ENCODE measurements around the gene PLAU. TPM values are rescaled to one million over a fixed set of nuclear protein-coding genes. Genes with fewer than 3 reads are reported as not detected.
A peak's percentile ranks its signal among the peaks of the same experiment; 100 is the strongest.

Gene PLAU
- total RNA-seq (2021) = 15.0 to 18.0 TPM (median 16.2 TPM) in 3 replicates
- Bru-seq, nascent RNA = percentile 55 among the genes with signal in this experiment
- long read RNA-seq, experiment 1, transcript PLAU-201 (11 exons, 2,321 nt) = major isoform, 47 of 63 reads
- long read RNA-seq, experiment 1, partial matches to known transcripts = 4 of 63 reads
- long read RNA-seq, experiment 1, other reads (novel, unspliced or antisense) = 12 of 63 reads
- long read RNA-seq, experiment 2, transcript PLAU-201 (11 exons, 2,321 nt) = major isoform, 10 of 18 reads
- long read RNA-seq, experiment 2, partial matches to known transcripts = 5 of 18 reads
- long read RNA-seq, experiment 2, other reads (novel, unspliced or antisense) = 3 of 18 reads
- long read RNA-seq, experiment 3, partial matches to known transcripts = 0 of 4 reads
- long read RNA-seq, experiment 3, other reads (novel, unspliced or antisense) = 4 of 4 reads

DNA sequence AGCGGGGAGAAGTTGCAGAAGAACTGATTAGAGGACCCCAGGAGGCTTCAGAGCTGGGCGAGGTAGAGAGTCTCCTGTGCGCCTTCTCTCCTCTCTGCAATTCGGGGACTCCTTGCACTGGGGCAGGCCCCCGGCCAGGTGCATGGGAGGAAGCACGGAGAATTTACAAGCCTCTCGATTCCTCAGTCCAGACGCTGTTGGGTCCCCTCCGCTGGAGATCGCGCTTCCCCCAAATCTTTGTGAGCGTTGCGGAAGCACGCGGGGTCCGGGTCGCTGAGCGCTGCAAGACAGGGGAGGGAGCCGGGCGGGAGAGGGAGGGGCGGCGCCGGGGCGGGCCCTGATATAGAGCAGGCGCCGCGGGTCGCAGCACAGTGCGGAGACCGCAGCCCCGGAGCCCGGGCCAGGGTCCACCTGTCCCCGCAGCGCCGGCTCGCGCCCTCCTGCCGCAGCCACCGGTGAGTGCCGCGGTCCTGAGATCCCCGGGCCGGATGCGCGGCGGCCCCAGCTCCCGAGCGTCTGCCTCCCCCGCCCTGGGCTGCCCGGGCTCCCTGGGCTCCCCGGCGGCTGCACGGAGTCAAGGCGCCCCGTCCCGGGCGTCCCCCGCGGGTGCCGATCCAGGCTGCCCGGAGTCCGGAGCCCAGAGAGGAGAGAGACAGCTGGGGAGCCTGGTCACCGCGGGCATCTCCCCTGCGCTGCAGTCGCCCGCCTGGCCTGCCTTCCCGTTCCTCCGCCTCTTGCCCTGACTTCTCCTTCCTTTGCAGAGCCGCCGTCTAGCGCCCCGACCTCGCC, at the start of gene PLAU:
TSS of gene PLAU (plus strand) at position 369 of the 789 bp plus-strand sequence. CDS start 424 bp downstream, outside the sequence.
- POLR2A ChIA-PET = interaction anchor here (0.6 to 0.8 kb wide), 2 partner anchors 15 to 57 kb away, joined by 3 read pairs; no protein-coding TSS in a partner anchor
- Mint-ChIP-seq H3K27ac (no peak within 1 kb of the TSS), H3K27me3 (ENCODE audit: low read depth) (peaks cover 49% of the 10 kb centered on the region), H3K4me3 (peak within 1 kb of the TSS; percentile 96), H3K9me3 (no peaks in the 10 kb centered on the region), H3K36me3 (0 out of 2 replicates have a peak, but pooled peaks cover 3% of the 10 kb centered on the region), H3K4me1 (peaks cover 62% of the 10 kb centered on the region)
- peak; percentile 74 for DNase-seq (ENCODE audit: low spot score)
- CTCF ChIA-PET = interaction anchor here (0.8 to 2.0 kb wide), 7 partner anchors 21 to 45 kb away, joined by 3 to 9 read pairs (median 5); no protein-coding TSS in a partner anchor
- peak; percentile 63 for ATAC-seq
- TF ChIP-seq JUN (CRISPR knock-in tag; IDR thresholded peaks at IDR 0.05) = no peak
- no peak for TF ChIP-seq RELA (CRISPR knock-in tag; IDR thresholded peaks at IDR 0.05; ENCODE audit: borderline replicate concordance)
- TF ChIP-seq NR1H2 (CRISPR knock-in tag; IDR thresholded peaks at IDR 0.05) = no peak
- TF ChIP-seq, protein P1, sequence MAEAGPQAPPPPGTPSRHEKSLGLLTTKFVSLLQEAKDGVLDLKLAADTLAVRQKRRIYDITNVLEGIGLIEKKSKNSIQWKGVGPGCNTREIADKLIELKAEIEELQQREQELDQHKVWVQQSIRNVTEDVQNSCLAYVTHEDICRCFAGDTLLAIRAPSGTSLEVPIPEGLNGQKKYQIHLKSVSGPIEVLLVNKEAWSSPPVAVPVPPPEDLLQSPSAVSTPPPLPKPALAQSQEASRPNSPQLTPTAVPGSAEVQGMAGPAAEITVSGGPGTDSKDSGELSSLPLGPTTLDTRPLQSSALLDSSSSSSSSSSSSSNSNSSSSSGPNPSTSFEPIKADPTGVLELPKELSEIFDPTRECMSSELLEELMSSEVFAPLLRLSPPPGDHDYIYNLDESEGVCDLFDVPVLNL (CRISPR knock-in tag; IDR thresholded peaks at IDR 0.05; ENCODE audit: borderline replicate concordance, low read depth) = no peak
- TF ChIP-seq, protein P2, sequence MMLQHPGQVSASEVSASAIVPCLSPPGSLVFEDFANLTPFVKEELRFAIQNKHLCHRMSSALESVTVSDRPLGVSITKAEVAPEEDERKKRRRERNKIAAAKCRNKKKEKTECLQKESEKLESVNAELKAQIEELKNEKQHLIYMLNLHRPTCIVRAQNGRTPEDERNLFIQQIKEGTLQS (CRISPR knock-in tag; conservative IDR thresholded peaks at IDR 0.05) = no peak
- peak; percentile 87; the same call in 1 of the 2 replicates for TF ChIP-seq KAT7 (CRISPR knock-in tag; IDR thresholded peaks at IDR 0.05; ENCODE audit: borderline replicate concordance)
- 0 out of 2 replicates have a peak, but pooled peaks have one; percentile 52 for TF ChIP-seq ETV6 (CRISPR knock-in tag; IDR thresholded peaks at IDR 0.05)
- peak; percentile 62 for TF ChIP-seq ZNF423 (CRISPR knock-in tag; IDR thresholded peaks at IDR 0.05)
- TF ChIP-seq, protein P3, sequence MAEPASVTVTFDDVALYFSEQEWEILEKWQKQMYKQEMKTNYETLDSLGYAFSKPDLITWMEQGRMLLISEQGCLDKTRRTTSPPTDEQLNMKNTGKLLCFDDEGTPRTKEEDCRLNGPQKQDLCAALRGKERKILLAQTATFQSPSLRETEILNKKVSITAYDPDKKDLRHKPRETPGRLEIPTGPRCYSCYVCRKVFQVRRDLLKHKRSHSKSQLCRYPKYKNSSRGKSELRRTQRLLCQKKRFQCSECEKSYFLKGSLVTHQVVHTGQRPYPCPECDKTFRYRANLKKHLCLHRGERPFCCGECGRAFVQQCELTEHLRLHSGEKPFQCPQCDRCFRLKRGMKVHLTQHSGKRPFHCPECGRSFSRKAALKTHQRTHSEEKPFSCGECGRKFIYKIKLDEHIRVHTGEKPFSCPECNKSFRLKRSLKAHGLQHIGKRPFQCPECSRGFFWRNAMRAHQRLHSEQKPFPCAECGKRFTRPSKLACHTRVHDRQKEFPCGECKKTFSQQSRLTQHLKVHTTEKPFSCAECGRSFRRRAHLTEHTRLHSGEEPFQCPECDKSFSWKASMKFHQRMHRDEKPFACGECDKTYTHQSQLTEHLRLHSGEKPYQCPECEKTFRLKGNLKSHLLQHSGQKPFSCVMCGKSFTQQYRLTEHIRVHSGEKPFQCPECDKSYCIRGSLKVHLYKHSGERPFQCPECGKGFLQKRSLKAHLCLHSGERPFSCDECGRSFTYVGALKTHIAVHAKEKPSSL (CRISPR knock-in tag; conservative IDR thresholded peaks at IDR 0.05) = no peak
- TF ChIP-seq, protein P4, sequence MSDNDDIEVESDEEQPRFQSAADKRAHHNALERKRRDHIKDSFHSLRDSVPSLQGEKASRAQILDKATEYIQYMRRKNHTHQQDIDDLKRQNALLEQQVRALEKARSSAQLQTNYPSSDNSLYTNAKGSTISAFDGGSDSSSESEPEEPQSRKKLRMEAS (CRISPR knock-in tag; IDR thresholded peaks at IDR 0.05) = peak; percentile 52; the same call in 1 of the 2 replicates
- TF ChIP-seq, protein P5, sequence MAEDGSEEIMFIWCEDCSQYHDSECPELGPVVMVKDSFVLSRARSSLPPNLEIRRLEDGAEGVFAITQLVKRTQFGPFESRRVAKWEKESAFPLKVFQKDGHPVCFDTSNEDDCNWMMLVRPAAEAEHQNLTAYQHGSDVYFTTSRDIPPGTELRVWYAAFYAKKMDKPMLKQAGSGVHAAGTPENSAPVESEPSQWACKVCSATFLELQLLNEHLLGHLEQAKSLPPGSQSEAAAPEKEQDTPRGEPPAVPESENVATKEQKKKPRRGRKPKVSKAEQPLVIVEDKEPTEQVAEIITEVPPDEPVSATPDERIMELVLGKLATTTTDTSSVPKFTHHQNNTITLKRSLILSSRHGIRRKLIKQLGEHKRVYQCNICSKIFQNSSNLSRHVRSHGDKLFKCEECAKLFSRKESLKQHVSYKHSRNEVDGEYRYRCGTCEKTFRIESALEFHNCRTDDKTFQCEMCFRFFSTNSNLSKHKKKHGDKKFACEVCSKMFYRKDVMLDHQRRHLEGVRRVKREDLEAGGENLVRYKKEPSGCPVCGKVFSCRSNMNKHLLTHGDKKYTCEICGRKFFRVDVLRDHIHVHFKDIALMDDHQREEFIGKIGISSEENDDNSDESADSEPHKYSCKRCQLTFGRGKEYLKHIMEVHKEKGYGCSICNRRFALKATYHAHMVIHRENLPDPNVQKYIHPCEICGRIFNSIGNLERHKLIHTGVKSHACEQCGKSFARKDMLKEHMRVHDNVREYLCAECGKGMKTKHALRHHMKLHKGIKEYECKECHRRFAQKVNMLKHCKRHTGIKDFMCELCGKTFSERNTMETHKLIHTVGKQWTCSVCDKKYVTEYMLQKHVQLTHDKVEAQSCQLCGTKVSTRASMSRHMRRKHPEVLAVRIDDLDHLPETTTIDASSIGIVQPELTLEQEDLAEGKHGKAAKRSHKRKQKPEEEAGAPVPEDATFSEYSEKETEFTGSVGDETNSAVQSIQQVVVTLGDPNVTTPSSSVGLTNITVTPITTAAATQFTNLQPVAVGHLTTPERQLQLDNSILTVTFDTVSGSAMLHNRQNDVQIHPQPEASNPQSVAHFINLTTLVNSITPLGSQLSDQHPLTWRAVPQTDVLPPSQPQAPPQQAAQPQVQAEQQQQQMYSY (CRISPR knock-in tag; IDR thresholded peaks at IDR 0.05) = peak; percentile 63; the same call in 1 of the 2 replicates
- TF ChIP-seq, protein P6, sequence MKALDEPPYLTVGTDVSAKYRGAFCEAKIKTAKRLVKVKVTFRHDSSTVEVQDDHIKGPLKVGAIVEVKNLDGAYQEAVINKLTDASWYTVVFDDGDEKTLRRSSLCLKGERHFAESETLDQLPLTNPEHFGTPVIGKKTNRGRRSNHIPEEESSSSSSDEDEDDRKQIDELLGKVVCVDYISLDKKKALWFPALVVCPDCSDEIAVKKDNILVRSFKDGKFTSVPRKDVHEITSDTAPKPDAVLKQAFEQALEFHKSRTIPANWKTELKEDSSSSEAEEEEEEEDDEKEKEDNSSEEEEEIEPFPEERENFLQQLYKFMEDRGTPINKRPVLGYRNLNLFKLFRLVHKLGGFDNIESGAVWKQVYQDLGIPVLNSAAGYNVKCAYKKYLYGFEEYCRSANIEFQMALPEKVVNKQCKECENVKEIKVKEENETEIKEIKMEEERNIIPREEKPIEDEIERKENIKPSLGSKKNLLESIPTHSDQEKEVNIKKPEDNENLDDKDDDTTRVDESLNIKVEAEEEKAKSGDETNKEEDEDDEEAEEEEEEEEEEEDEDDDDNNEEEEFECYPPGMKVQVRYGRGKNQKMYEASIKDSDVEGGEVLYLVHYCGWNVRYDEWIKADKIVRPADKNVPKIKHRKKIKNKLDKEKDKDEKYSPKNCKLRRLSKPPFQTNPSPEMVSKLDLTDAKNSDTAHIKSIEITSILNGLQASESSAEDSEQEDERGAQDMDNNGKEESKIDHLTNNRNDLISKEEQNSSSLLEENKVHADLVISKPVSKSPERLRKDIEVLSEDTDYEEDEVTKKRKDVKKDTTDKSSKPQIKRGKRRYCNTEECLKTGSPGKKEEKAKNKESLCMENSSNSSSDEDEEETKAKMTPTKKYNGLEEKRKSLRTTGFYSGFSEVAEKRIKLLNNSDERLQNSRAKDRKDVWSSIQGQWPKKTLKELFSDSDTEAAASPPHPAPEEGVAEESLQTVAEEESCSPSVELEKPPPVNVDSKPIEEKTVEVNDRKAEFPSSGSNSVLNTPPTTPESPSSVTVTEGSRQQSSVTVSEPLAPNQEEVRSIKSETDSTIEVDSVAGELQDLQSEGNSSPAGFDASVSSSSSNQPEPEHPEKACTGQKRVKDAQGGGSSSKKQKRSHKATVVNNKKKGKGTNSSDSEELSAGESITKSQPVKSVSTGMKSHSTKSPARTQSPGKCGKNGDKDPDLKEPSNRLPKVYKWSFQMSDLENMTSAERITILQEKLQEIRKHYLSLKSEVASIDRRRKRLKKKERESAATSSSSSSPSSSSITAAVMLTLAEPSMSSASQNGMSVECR (CRISPR knock-in tag; IDR thresholded peaks at IDR 0.05; ENCODE audit: borderline replicate concordance) = peak; percentile 55; the same call in 1 of the 2 replicates
- peak; percentile 50; the same call in 1 of the 2 replicates for TF ChIP-seq SP1 (CRISPR knock-in tag; conservative IDR thresholded peaks at IDR 0.05)
- TF ChIP-seq, protein P7, sequence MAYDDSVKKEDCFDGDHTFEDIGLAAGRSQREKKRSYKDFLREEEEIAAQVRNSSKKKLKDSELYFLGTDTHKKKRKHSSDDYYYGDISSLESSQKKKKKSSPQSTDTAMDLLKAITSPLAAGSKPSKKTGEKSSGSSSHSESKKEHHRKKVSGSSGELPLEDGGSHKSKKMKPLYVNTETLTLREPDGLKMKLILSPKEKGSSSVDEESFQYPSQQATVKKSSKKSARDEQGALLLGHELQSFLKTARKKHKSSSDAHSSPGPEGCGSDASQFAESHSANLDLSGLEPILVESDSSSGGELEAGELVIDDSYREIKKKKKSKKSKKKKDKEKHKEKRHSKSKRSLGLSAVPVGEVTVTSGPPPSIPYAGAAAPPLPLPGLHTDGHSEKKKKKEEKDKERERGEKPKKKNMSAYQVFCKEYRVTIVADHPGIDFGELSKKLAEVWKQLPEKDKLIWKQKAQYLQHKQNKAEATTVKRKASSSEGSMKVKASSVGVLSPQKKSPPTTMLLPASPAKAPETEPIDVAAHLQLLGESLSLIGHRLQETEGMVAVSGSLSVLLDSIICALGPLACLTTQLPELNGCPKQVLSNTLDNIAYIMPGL (CRISPR knock-in tag; IDR thresholded peaks at IDR 0.05) = no peak
- no peak for TF ChIP-seq TEAD4 (CRISPR knock-in tag; IDR thresholded peaks at IDR 0.05)
- TF ChIP-seq, protein P8, sequence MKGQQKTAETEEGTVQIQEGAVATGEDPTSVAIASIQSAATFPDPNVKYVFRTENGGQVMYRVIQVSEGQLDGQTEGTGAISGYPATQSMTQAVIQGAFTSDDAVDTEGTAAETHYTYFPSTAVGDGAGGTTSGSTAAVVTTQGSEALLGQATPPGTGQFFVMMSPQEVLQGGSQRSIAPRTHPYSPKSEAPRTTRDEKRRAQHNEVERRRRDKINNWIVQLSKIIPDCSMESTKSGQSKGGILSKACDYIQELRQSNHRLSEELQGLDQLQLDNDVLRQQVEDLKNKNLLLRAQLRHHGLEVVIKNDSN (CRISPR knock-in tag; IDR thresholded peaks at IDR 0.05) = 0 out of 2 replicates have a peak, but pooled peaks have one; percentile 26

All from WTC11 (cell line).